DND-41 (cell line): ENCODE results near the gene SFRP5.

Experiments
- EZH2 ChIP-seq: IDR thresholded peaks from 3 replicates; pipeline ENCODE4 v1.6.1; 2012; ENCODE audit warnings: borderline replicate concordance, low read depth, mild to moderate bottlenecking, moderate library complexity, low read length, inconsistent platforms; ENCODE audit not compliant: severe bottlenecking
- TF ChIP-seq, protein P1 (sequence below): IDR thresholded peaks from 2 replicates; pipeline ENCODE4 v1.5.1; 2012; ENCODE audit warnings: borderline replicate concordance, low read length, moderate library complexity, mild to moderate bottlenecking; ENCODE audit not compliant: poor library complexity, severe bottlenecking; ENCODE audit errors: extremely low read depth

DNA sequence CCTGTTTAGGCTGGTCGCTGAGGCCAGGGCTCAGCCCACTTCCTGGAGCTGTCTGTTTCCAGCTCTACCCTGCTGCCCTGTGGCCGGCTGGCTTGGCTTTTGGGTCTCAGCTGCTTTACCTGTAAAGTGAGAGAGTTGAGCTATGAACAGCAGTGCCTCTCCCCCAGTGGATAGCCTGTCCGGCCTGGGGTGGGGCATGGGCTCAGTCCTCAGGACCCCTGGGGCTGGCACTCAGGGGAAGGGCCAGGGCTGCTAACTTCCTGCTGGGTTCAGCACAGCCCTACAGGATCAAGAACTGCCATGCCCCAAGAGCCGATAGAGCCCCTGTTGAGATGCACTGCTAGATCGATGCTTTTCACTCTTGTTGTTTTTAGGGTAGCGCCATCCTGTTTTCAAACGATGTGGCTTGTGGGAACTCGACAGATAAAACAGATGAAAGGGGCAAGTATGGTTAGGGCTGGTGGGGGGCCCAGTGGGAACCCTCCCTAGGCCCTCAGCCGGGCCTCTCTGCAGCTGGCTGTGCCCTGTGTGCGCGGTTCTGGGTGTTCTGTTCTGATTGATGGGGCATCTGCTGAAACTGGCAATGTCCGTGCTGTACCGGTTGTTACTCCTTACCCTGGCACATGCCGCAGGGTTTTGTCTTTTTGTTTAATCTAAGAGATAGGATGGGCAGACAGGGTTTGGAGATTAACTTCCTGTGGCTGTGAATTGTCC, 10.0 kb upstream of the SFRP5 start:
- TF ChIP-seq, protein P1, sequence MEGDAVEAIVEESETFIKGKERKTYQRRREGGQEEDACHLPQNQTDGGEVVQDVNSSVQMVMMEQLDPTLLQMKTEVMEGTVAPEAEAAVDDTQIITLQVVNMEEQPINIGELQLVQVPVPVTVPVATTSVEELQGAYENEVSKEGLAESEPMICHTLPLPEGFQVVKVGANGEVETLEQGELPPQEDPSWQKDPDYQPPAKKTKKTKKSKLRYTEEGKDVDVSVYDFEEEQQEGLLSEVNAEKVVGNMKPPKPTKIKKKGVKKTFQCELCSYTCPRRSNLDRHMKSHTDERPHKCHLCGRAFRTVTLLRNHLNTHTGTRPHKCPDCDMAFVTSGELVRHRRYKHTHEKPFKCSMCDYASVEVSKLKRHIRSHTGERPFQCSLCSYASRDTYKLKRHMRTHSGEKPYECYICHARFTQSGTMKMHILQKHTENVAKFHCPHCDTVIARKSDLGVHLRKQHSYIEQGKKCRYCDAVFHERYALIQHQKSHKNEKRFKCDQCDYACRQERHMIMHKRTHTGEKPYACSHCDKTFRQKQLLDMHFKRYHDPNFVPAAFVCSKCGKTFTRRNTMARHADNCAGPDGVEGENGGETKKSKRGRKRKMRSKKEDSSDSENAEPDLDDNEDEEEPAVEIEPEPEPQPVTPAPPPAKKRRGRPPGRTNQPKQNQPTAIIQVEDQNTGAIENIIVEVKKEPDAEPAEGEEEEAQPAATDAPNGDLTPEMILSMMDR, result no peak
- no peak for TF ChIP-seq EZH2
